HepG2 (cell line): ENCODE measurements around the gene HHATL. TPM values are rescaled to one million over a fixed set of nuclear protein-coding genes. Genes with fewer than 3 reads are reported as not detected.

Experiments used
- ATAC-seq: fragments of 200-7000 bp; cut with Tn5 transposase; 3 replicates; pipeline ENCODE4 v1.9.1; 2020; ENCODE audit warnings: mild to moderate bottlenecking, moderate library complexity
- BruUV-seq: library from RNA; stranded (reverse); fragments of 400-500 nt; replicated peaks from 2 replicates; lab custom pipeline; 2021; lab: Mats Ljungman, UMichigan
- CTCF ChIA-PET: fragments of 300-600 bp; formaldehyde crosslinking; extraction: SDS; loops from one replicate; lab custom pipeline; 2021; ENCODE audit warnings: low total read pairs, inconsistent platforms, low intra/inter-chr PET ratio; lab: Yijun Ruan, JAX
- POLR2A ChIA-PET: fragments of 350-600 bp; sonication (Branson Sonifier 250); formaldehyde crosslinking; loops from one replicate; lab custom pipeline; 2020; ENCODE audit warnings: antibody characterized with exemption, inconsistent platforms; lab: Yijun Ruan, JAX
- DNase-seq: peaks from one replicate; pipeline ENCODE4 v3.0.0-alpha.2; 2015; ENCODE audit warnings: low spot score
- FAIRE-seq: peaks from 3 replicates; lab custom pipeline; 2011; peaks lifted over from hg19 to GRCh38; lab: Jason Lieb, UNC
- H2AFZ ChIP-seq: one replicate; pipeline ENCODE4 v1.6.1; 2011; ENCODE audit warnings: low read length, inconsistent platforms
- H3K27ac ChIP-seq: fragments of 300-600 bp; 3 replicates; pipeline ENCODE4 v1.8.0; 2011; ENCODE audit warnings: mixed run types, mild to moderate bottlenecking, mixed read lengths, low read length, inconsistent platforms; ENCODE audit not compliant: insufficient read depth; ENCODE audit errors: extremely low read length
- H3K27me3 ChIP-seq, 2 experiments: fragments of 200-600 bp in 1 of 2; 2 replicates in 1 of 2; 3 replicates in 1 of 2; pipeline versions ENCODE4 v1.6.0 to v1.8.0; 2011; ENCODE audit warnings: low read length in 2 of 2, mild to moderate bottlenecking in 2 of 2, moderate library complexity in 2 of 2, inconsistent platforms in 1 of 2; ENCODE audit not compliant: insufficient read depth in 2 of 2, control insufficient read depth in 1 of 2
- H3K36me3 ChIP-seq, 2 experiments: fragments of 200-600 bp in 1 of 2; replicated peaks in 1 of 2; 2 replicates in 1 of 2; 3 replicates in 1 of 2; pipeline versions ENCODE4 v1.5.1 to v1.8.0; 2011; ENCODE audit warnings: low read length in 2 of 2, inconsistent platforms in 1 of 2; ENCODE audit not compliant: insufficient read depth in 2 of 2, control insufficient read depth in 1 of 2
- H3K4me1 ChIP-seq: 2 replicates; pipeline ENCODE4 v1.5.1; 2012; ENCODE audit warnings: low read length, inconsistent platforms; ENCODE audit not compliant: insufficient read depth
- H3K4me2 ChIP-seq: 2 replicates; pipeline ENCODE4 v1.6.0; 2011; ENCODE audit warnings: low read depth, low read length, inconsistent platforms
- H3K4me3 ChIP-seq, 3 experiments: fragments of 200-600 bp in 1 of 3; sonication (generic), shearing (Covaris generic) in 1 of 3; replicated peaks in 1 of 3; 2 replicates each; pipeline ENCODE4 v1.5.1; 2011 to 2016; ENCODE audit warnings: low read length in 3 of 3, inconsistent platforms in 2 of 3, low read depth in 2 of 3, mild to moderate bottlenecking in 2 of 3, control low read depth in 1 of 3, mixed read lengths in 1 of 3; ENCODE audit not compliant: insufficient read depth in 1 of 3
- H3K79me2 ChIP-seq: one replicate; pipeline ENCODE4 v1.6.1; 2011; ENCODE audit warnings: low read length, inconsistent platforms; ENCODE audit not compliant: insufficient read depth
- H3K9ac ChIP-seq: 2 replicates; pipeline ENCODE4 v1.6.0; 2011; ENCODE audit warnings: mild to moderate bottlenecking, low read depth, low read length, inconsistent platforms; ENCODE audit not compliant: insufficient read depth
- H3K9me3 ChIP-seq: 2 replicates; pipeline ENCODE4 v1.5.1; 2012; ENCODE audit warnings: mild to moderate bottlenecking, low read length
- H4K20me1 ChIP-seq: 2 replicates; pipeline ENCODE4 v1.6.0; 2011; ENCODE audit warnings: inconsistent platforms, mild to moderate bottlenecking, low read length, moderate library complexity; ENCODE audit not compliant: insufficient read depth
- ATF1 ChIP-seq: IDR thresholded peaks from 2 replicates; pipeline ENCODE4 v1.6.1; 2016; ENCODE audit warnings: mild to moderate bottlenecking, control low read depth
- CHD2 ChIP-seq: IDR thresholded peaks from 2 replicates; pipeline ENCODE4 v1.6.1; 2011; ENCODE audit warnings: low read depth, low read length, improper control_type of control experiment
- EEA1 ChIP-seq: sonication (generic); formaldehyde crosslinking; IDR thresholded peaks from 2 replicates; pipeline ENCODE4 v1.5.1; 2020; ENCODE audit warnings: mild to moderate bottlenecking, missing genetic modification reagents, borderline replicate concordance
- GATA4 ChIP-seq: sonication (generic); IDR thresholded peaks from 2 replicates; pipeline ENCODE4 v1.6.1; 2016; ENCODE audit warnings: antibody characterized with exemption, low read depth, borderline replicate concordance
- HNRNPL ChIP-seq: fragments of 200-400 bp; formaldehyde crosslinking; IDR thresholded peaks from 2 replicates; pipeline ENCODE4 v1.6.1; 2017; ENCODE audit warnings: mild to moderate bottlenecking, low read depth, low read length
- HOXD1 ChIP-seq: sonication (generic); formaldehyde crosslinking; IDR thresholded peaks from 2 replicates; pipeline ENCODE4 v1.5.0; 2020; ENCODE audit warnings: missing genetic modification reagents
- JUNB ChIP-seq: sonication (generic); formaldehyde crosslinking; IDR thresholded peaks from 2 replicates; pipeline ENCODE4 v1.8.0; 2022; ENCODE audit warnings: missing genetic modification reagents, mild to moderate bottlenecking, borderline replicate concordance
- MNT ChIP-seq: fragments of 450-650 bp; IDR thresholded peaks from 2 replicates; pipeline ENCODE4 v1.6.1; 2016
- PHF21A ChIP-seq: sonication (generic); formaldehyde crosslinking; IDR thresholded peaks from 2 replicates; pipeline ENCODE4 v1.5.0; 2020; ENCODE audit warnings: mild to moderate bottlenecking, missing genetic modification reagents
- SP140L ChIP-seq: sonication (generic); formaldehyde crosslinking; IDR thresholded peaks from 2 replicates; pipeline ENCODE4 v1.4.0; 2020; ENCODE audit warnings: missing genetic modification reagents, borderline replicate concordance
- TOPORS ChIP-seq: sonication (generic); formaldehyde crosslinking; IDR thresholded peaks from 2 replicates; pipeline ENCODE4 v1.8.0; 2023; ENCODE audit warnings: mild to moderate bottlenecking, missing genetic modification reagents
- ZNF510 ChIP-seq: sonication (generic); formaldehyde crosslinking; IDR thresholded peaks from 2 replicates; pipeline ENCODE4 v1.4.0; 2020; ENCODE audit warnings: low read depth, mild to moderate bottlenecking, missing genetic modification reagents
- ZNF558 ChIP-seq: sonication (generic); formaldehyde crosslinking; IDR thresholded peaks from 2 replicates; pipeline ENCODE4 v1.9.0; 2022; ENCODE audit warnings: mild to moderate bottlenecking, missing genetic modification reagents, borderline replicate concordance
- ZNF737 ChIP-seq: sonication (generic); formaldehyde crosslinking; IDR thresholded peaks from 2 replicates; pipeline ENCODE4 v1.5.0; 2020; ENCODE audit warnings: missing genetic modification reagents, mild to moderate bottlenecking, borderline replicate concordance
- ZNF792 ChIP-seq: IDR thresholded peaks from 2 replicates; pipeline ENCODE4 v1.6.1; 2016
- ZNF800 ChIP-seq: sonication (generic); formaldehyde crosslinking; IDR thresholded peaks from 2 replicates; pipeline ENCODE4 v1.4.0; 2020; ENCODE audit warnings: missing genetic modification reagents
- WGBS: methylation state at CpG from one replicate; pipeline ENCODE4 v1.1.6; 2017; ENCODE audit warnings: low lambda C conversion rate; 5-methylcytosine and 5-hydroxymethylcytosine counted together
- in situ Hi-C: cut with HindIII; loops from 2 replicates; pipeline ENCODE4 v1.10.0; 2017; ENCODE audit warnings: low pct_unique_long_range_greater_than_20kb; ENCODE audit not compliant: extremely low pct_ligation_motif_present
- intact Hi-C: fragments of 100-400 bp; cut with micrococcal nuclease; formaldehyde crosslinking; loops from one replicate; pipeline ENCODE4 v1.10.0; 2022; ENCODE audit not compliant: unreplicated experiment
- polyA plus RNA-seq, 8 experiments: library from polyadenylated mRNA; depleted of rRNA in 3 of 8; stranded (reverse) in 7 of 8; unstranded in 1 of 8; fragments of >200 nt; fragmentation: Illumina TruSeq in 4 of 8; extraction: Trizol in 4 of 8; gene quantifications; 2 replicates each; pipeline versions ENCODE4 v1.2.1 to v1.2.3, GENCODE V29; 2011 to 2016; ENCODE audit warnings: low read depth in 4 of 8, missing spikeins in 1 of 8, mixed read lengths in 1 of 8; ENCODE audit not compliant: insufficient read depth in 1 of 8
- total RNA-seq, 5 experiments: library from RNA; depleted of rRNA; stranded (reverse); fragments of >200 nt; fragmentation: Illumina TruSeq; extraction: Trizol; gene quantifications; 2 replicates each; pipeline ENCODE4 v1.2.3, GENCODE V29; 2016; ENCODE audit warnings: low read depth in 1 of 5
- TF ChIP-seq, protein P1 (sequence below): sonication (generic); formaldehyde crosslinking; IDR thresholded peaks from 2 replicates; pipeline ENCODE4 v1.8.0; 2022; ENCODE audit warnings: mild to moderate bottlenecking, missing genetic modification reagents, borderline replicate concordance
- TF ChIP-seq, protein P2 (sequence below): sonication (generic); formaldehyde crosslinking; IDR thresholded peaks from 2 replicates; pipeline ENCODE4 v1.8.0; 2022; ENCODE audit warnings: missing genetic modification reagents, mild to moderate bottlenecking, borderline replicate concordance

The HHATL gene
- total and polyA plus RNA-seq, 2 of the 13 experiments (the other 11 are each of a cell fraction or from before 2014, with no cell fraction given): 0.26 TPM; not detected in 1

- no peak for TF ChIP-seq MNT
- no peak for TF ChIP-seq CHD2
- TF ChIP-seq ZNF800: no peak
- no peak for TF ChIP-seq ZNF792
- no peak for TF ChIP-seq EEA1 (CRISPR knock-in tag)
- TF ChIP-seq ZNF737 (CRISPR knock-in tag): no peak
- no peak for TF ChIP-seq HOXD1
- no peak for TF ChIP-seq JUNB (CRISPR knock-in tag)
These were observed 17.5 kb upstream of the HHATL start (continued) for GRCh38 chr3:42720126-42720525.

DNA sequence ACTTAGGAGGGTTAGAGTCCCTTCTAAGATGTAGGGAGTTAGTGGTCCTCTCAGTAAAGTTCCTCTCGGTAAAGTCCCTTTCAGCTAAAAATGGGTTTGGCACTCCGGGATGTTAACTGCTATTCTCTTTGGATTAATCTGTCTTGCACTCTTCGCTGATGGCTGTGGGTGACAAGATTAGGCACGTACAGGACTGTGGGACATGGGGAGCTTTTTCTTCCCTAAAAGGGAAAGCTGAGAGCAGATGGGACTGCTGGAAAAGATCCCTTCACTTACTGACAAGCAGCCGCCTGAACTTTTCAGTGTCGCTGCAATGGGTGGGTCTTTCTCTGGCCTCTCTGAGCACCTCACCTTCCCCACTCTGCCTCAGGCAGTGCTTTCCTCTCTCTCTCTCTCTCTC, 16.4 kb upstream of the HHATL start:
- FAIRE-seq (no peak), DNase-seq (no peak), ATAC-seq (no peak)
- CTCF ChIA-PET: no interaction called here
- Histone ChIP-seq H3K27ac (no peak overlapping the region), H3K9me3 (no peaks in the 10 kb centered on the region), H3K79me2 (no peaks in the 10 kb centered on the region), H3K27me3 (no peaks in the 10 kb centered on the region; a peak in 1 of 5 replicates), H3K4me2 (no peak overlapping the region), H3K4me1 (peaks cover 9% of the 10 kb centered on the region), H2AFZ (no peak overlapping the region), H3K9ac (no peak overlapping the region), H3K4me3 (no peak overlapping the region), H4K20me1 (no peaks in the 10 kb centered on the region), H3K36me3 (no peaks in the 10 kb centered on the region)
- in situ Hi-C loops: no loop called here
- WGBS: 62% methylated on average over 6 of the region's 6 CpGs
- POLR2A ChIA-PET: no interaction called here
- no TSS peak for BruUV-seq
- intact Hi-C loops: no loop called here
- TF ChIP-seq PHF21A (CRISPR knock-in tag) (no peak), HNRNPL (no peak), ZNF558 (CRISPR knock-in tag) (no peak), TOPORS (CRISPR knock-in tag) (no peak), ATF1 (no peak), GATA4 (no peak), SP140L (CRISPR knock-in tag) (no peak), ZNF510 (CRISPR knock-in tag) (no peak)
- TF ChIP-seq, protein P1, sequence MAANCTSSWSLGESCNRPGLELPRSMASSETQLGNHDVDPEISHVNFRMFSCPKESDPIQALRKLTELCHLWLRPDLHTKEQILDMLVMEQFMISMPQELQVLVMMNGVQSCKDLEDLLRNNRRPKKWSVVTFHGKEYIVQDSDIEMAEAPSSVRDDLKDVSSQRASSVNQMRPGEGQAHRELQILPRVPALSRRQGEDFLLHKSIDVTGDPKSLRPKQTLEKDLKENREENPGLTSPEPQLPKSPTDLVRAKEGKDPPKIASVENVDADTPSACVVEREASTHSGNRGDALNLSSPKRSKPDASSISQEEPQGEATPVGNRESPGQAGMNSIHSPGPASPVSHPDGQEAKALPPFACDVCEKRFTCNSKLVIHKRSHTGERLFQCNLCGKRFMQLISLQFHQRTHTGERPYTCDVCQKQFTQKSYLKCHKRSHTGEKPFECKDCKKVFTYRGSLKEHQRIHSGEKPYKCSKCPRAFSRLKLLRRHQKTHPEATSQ (CRISPR knock-in tag): no peak
- TF ChIP-seq, protein P2, sequence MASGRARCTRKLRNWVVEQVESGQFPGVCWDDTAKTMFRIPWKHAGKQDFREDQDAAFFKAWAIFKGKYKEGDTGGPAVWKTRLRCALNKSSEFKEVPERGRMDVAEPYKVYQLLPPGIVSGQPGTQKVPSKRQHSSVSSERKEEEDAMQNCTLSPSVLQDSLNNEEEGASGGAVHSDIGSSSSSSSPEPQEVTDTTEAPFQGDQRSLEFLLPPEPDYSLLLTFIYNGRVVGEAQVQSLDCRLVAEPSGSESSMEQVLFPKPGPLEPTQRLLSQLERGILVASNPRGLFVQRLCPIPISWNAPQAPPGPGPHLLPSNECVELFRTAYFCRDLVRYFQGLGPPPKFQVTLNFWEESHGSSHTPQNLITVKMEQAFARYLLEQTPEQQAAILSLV: no peak
